ENCODE measurements around the gene NKD2.
"Not testable (repeated sequence)": the region's sequence is repeated elsewhere in the genome, so short reads cannot be mapped to it uniquely, and the experiment has no call there.

The NKD2 gene

GRCh38 chr5:1053391-1054017 lies 44.9 kb downstream of the NKD2 start:
- peaks cover 3% of the 10 kb centered on the region for H3K36me3 Mint-ChIP-seq (ENCODE audit: low read depth)
- H3K4me1 Mint-ChIP-seq (ENCODE audit: low read depth): no peaks in the 10 kb centered on the region
- no peak overlapping the region for H3K27ac Mint-ChIP-seq
- no peaks in the 10 kb centered on the region for H3K27me3 Mint-ChIP-seq (ENCODE audit: low read depth)
- no peak overlapping the region for H3K4me3 Mint-ChIP-seq
- no peaks in the 10 kb centered on the region for H3K9me3 Mint-ChIP-seq

DNA sequence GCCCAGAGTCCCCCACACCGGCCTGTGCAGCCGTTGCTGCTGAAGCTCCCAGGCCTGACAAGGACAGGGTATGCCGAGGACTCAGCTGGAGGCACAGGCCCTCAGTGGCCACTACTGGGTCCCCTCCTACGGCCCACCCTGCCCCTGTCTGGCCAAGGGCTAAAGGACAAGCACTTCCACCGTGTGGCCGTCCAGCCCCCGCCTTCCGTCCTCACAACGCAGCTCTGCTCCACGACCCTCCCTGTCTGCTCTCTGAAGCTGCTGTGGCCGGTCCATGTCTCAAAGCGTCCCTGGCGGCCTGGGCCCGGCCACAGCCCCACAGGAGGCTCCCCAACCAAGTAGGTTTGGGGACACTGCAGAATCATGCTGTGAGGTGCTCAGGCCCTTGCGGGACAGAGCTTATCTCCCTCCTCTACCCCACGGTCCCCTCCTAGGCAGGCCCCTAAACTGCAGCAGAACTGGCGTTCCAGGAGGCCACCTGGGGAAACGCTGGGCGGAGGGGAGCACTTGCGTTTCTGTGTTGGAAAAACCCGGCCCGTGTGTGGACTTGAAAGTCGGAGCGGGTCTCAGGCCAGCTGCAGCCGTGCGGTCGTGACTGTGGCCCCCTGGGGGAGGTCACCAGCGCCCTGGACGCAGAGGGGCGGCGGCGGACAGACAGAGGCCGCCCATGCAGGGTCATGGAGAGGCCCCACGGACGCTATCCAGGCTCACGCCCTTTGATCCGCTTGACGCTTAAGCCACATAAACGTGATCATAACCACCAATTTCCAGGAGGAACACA lies 45.6 kb downstream of the NKD2 start:
- H3K27me3 Mint-ChIP-seq (ENCODE audit: low read depth): no peaks in the 10 kb centered on the region
- H3K4me3 Mint-ChIP-seq: no peak overlapping the region
- H3K9me3 Mint-ChIP-seq: no peaks in the 10 kb centered on the region
- no peaks in the 10 kb centered on the region for H3K4me1 Mint-ChIP-seq (ENCODE audit: low read depth)
- no peak overlapping the region for H3K27ac Mint-ChIP-seq
- peaks cover 3% of the 10 kb centered on the region for H3K36me3 Mint-ChIP-seq (ENCODE audit: low read depth)

DNA sequence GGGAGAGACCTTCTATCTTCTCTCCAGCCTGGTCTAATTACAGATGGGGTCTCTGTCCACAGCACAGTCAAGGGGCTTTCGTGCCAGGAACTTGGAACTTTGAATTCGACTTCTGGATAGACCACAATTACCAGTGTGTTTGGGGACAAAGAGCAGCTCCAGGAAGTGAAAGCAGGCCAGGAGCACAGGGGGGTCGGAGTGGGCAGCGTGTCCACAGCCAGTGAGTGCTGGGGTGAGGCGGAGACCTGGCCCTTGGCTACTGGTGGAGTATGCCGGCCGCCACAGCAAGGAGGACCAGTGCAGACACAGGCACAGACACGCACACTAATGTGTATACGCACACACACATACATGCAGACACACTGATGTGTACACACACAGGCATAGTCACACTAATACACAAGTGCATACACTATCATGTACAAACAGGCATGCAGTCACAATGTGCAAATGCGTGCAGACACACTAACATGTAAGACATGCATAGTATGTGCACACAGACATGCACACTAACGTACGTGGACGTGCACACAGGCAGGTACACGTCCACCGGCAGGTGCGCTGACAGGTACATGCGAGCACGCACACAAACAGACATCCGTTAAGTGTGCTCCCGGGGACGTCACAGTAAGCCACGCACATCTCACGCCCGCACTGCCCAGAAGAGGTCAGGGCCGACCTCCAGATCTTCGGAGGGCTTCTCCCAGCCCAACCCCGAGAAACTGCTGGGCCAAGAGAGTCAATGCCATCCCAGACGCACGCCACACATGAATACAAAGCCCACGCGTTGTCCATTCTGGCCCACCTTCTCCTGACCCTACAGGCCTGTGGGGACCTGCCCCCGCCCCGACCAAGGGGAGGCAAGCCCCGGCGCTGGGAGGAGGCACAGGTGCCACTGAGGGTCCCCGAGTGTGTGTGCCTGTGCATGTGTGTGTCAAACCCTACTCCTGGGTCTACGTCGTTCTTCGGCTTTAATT lies 46.5 kb downstream of the NKD2 start:
- H3K36me3 Mint-ChIP-seq (ENCODE audit: low read depth): peaks cover 3% of the 10 kb centered on the region
- no peak overlapping the region for H3K27ac Mint-ChIP-seq
- no peaks in the 10 kb centered on the region for H3K27me3 Mint-ChIP-seq (ENCODE audit: low read depth)
- no peak overlapping the region for H3K4me3 Mint-ChIP-seq
- no peaks in the 10 kb centered on the region for H3K9me3 Mint-ChIP-seq
- no peaks in the 10 kb centered on the region for H3K4me1 Mint-ChIP-seq (ENCODE audit: low read depth)

DNA sequence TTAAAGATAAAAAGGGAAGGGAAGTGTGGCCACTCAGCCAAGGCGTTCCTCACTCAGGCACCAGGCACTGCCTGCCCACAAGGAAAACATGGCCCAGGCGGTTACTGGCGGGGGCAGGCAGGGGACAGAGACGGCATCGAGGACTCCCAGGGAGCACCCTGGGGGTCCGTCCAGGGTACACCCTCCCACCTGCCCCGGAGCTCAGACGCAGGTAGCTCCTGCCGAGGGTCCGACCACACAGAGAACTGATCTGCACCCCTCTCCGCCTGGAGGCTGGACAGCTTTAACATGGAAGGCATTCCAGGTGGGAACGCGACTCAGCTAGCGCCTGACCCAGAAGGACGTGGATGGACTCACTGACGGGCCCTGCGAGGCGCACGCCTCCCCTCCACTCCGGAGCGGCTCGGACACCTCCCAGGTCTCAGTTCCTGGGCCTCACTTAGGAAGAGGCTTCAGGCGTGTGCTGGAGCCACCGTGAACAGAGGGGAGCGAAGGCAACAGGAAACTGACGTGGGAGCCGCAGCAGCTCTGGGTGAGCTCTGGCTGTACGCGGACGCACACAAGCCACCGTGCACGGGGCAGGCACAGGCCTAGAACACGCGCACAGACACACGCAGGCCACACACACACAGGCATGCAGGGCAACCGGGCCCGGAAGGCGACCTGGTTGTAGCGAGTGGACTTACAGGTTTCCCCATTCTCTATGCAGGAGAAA lies 47.5 kb downstream of the NKD2 start:
- no peaks in the 10 kb centered on the region for H3K9me3 Mint-ChIP-seq
- no peaks in the 10 kb centered on the region for H3K4me1 Mint-ChIP-seq (ENCODE audit: low read depth)
- no peak overlapping the region for H3K27ac Mint-ChIP-seq
- peaks cover 3% of the 10 kb centered on the region for H3K36me3 Mint-ChIP-seq (ENCODE audit: low read depth)
- no peaks in the 10 kb centered on the region for H3K27me3 Mint-ChIP-seq (ENCODE audit: low read depth)
- H3K4me3 Mint-ChIP-seq: no peak overlapping the region

DNA sequence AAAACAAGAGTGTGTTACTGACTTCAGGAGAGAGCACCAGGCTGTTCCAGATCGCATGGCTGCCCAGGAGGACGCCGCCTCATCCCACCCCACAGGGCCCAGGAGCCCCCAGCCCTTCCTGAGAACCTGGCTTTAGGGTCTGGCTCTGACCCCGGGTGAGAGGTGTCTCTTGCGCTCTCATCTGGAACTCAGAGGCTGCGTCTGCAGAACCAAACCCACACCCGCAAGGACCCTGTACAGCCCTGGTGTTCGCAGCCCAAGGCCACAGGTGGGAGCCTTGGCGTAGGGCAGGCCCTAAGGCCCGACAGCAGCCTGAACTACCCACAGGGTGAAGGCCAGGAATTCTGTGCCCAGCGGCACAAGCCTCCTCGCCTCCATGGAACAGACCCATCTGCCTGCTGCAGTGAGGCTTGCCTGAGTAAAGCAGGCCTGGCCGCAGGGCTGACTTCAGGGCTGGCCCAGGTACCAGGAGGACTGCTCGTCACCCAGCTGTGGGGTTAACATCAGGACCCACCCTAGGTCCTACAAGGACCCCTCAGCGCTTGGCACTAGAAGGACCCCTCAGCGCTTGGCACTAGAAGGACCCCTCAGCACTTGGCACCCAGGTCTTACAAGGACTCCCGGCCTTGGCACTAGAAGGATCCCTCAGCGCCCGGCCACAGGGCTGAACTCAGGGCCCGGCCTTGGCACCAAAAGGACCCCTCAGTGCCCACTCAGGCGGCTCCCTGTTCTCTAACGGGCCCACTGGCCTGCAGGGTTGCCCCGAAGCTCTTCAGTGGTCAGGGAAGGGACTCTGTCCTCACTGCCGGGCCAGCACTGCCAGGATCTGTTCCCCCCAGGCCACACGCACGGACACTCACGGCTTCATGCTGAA lies 48.2 kb downstream of the NKD2 start:
- Mint-ChIP-seq H3K36me3 (ENCODE audit: low read depth) (peaks cover 3% of the 10 kb centered on the region), H3K27me3 (ENCODE audit: low read depth) (no peaks in the 10 kb centered on the region), H3K27ac (no peak overlapping the region), H3K4me1 (ENCODE audit: low read depth) (no peaks in the 10 kb centered on the region), H3K9me3 (no peaks in the 10 kb centered on the region), H3K4me3 (no peak overlapping the region)

- no peaks in the 10 kb centered on the region for H3K9me3 Mint-ChIP-seq
- no peaks in the 10 kb centered on the region for H3K4me1 Mint-ChIP-seq (ENCODE audit: low read depth)
- no peaks in the 10 kb centered on the region for H3K27me3 Mint-ChIP-seq (ENCODE audit: low read depth)
- no peak overlapping the region for H3K4me3 Mint-ChIP-seq
- H3K27ac Mint-ChIP-seq: no peak overlapping the region
- no peaks in the 10 kb centered on the region for H3K36me3 Mint-ChIP-seq (ENCODE audit: low read depth)
These were observed 49.0 kb downstream of the NKD2 start for GRCh38 chr5:1057485-1058082.

GRCh38 chr5:1058083-1058945 lies 49.7 kb downstream of the NKD2 start:
- Mint-ChIP-seq H3K27me3 (ENCODE audit: low read depth) (no peaks in the 10 kb centered on the region), H3K36me3 (ENCODE audit: low read depth) (no peaks in the 10 kb centered on the region), H3K27ac (no peak overlapping the region), H3K4me1 (ENCODE audit: low read depth) (no peaks in the 10 kb centered on the region), H3K4me3 (no peak overlapping the region), H3K9me3 (no peaks in the 10 kb centered on the region)

- Mint-ChIP-seq H3K27me3 (ENCODE audit: low read depth) (no peaks in the 10 kb centered on the region), H3K4me3 (no peak overlapping the region), H3K36me3 (ENCODE audit: low read depth) (no peaks in the 10 kb centered on the region), H3K9me3 (no peaks in the 10 kb centered on the region), H3K27ac (no peak overlapping the region), H3K4me1 (ENCODE audit: low read depth) (no peaks in the 10 kb centered on the region)
These were observed 50.6 kb downstream of the NKD2 start for GRCh38 chr5:1058988-1059883.

- no peak overlapping the region for H3K27ac Mint-ChIP-seq
- H3K27me3 Mint-ChIP-seq (ENCODE audit: low read depth): no peaks in the 10 kb centered on the region
- no peaks in the 10 kb centered on the region for H3K36me3 Mint-ChIP-seq (ENCODE audit: low read depth)
- H3K4me1 Mint-ChIP-seq (ENCODE audit: low read depth): no peaks in the 10 kb centered on the region
- no peaks in the 10 kb centered on the region for H3K9me3 Mint-ChIP-seq
- H3K4me3 Mint-ChIP-seq: no peak overlapping the region
These were observed 51.3 kb downstream of the NKD2 start for GRCh38 chr5:1059884-1060263.

DNA sequence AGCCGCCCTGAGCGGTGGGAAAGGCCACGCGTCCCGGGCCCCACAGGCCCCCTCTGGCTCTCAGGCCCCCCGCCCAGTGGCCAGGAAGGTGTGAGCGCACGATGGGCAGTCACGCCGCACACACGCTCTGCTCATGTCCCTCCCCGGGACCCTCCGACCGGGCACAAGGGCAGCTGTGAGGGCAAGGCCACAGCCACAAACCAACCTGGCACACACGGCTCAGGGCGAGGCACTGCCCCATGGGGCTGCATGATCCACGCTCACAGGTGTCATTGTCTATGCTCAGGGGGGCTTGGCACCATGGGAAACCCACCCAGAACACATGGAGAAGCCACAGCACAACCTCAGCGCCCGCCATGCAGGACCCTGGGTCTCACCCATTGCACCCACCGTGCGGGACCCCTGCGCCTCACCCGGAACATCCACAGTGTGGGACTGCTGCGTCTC lies 52.0 kb downstream of the NKD2 start:
- no peaks in the 10 kb centered on the region for H3K9me3 Mint-ChIP-seq
- no peak overlapping the region for H3K4me3 Mint-ChIP-seq
- H3K27me3 Mint-ChIP-seq (ENCODE audit: low read depth): no peaks in the 10 kb centered on the region
- no peak overlapping the region for H3K27ac Mint-ChIP-seq
- H3K4me1 Mint-ChIP-seq (ENCODE audit: low read depth): no peaks in the 10 kb centered on the region
- H3K36me3 Mint-ChIP-seq (ENCODE audit: low read depth): peaks cover 2% of the 10 kb centered on the region

DNA sequence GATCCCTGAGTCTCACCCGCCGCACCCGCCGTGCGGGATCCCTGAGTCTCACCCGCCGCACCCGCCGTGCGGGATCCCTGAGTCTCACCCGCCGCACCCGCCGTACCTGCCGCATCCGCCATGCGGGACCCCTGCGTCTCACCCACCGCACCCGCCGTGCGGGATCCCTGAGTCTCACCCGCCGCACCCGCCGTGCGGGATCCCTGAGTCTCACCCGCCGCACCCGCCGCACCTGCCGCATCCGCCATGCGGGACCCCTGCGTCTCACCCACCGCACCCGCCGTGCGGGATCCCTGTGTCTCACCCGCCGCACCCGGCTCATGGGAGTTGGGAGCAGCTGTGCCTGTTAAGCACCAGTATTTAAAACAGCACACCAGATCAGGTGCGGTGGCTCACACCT lies 52.7 kb downstream of the NKD2 start:
- H3K4me3 Mint-ChIP-seq; H3K27ac Mint-ChIP-seq; H3K4me1 Mint-ChIP-seq (ENCODE audit: low read depth); H3K9me3 Mint-ChIP-seq; H3K36me3 Mint-ChIP-seq (ENCODE audit: low read depth); H3K27me3 Mint-ChIP-seq (ENCODE audit: low read depth): not testable (repeated sequence)

DNA sequence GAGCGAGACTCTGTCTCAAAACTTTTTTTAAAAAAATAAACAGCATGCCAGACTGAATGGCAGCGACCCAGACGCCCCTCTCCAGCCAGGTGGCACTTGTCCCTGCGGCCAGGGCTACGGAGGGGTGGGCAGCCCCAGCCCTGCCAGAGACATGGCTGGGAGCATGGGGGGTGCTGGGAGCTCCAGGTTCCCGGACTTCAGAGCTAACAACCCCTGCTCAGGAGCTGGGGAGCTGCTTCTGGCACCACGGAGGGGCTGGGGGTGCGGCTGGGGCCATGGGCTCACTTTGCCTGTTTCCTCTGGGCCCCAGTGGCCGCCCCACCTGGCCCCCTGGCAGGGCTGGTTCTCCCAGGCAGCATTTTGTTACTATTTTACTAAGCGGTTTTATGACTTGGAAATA lies 53.3 kb downstream of the NKD2 start:
- Mint-ChIP-seq H3K4me1 (ENCODE audit: low read depth) (no peaks in the 10 kb centered on the region), H3K9me3 (no peaks in the 10 kb centered on the region), H3K36me3 (ENCODE audit: low read depth) (peaks cover 8% of the 10 kb centered on the region)

More for the DNA sequence above, 53.3 kb downstream of the NKD2 start:
- Mint-ChIP-seq H3K27ac (no peak overlapping the region), H3K4me3 (no peak overlapping the region), H3K27me3 (ENCODE audit: low read depth) (no peaks in the 10 kb centered on the region)
